H9 (cell line): ENCODE measurements around the gene CLDN10. TPM values are rescaled to one million over a fixed set of nuclear protein-coding genes. Genes with fewer than 3 reads are reported as not detected.

ENCODE experiments used
- DNase-seq: peaks from one replicate; pipeline ENCODE4 v3.0.0-alpha.2; 2017
- H2AFZ ChIP-seq: one replicate; pipeline ENCODE4 v1.6.1; 2013; ENCODE audit warnings: mild to moderate bottlenecking, low read length, control low read depth, moderate library complexity
- H2AK5ac ChIP-seq: 2 replicates; pipeline ENCODE4 v1.6.1; 2013; ENCODE audit warnings: low read length, control low read depth, mixed read lengths; ENCODE audit not compliant: insufficient read length
- H2BK120ac ChIP-seq: one replicate; pipeline ENCODE4 v1.6.1; 2013; ENCODE audit warnings: low read depth, mild to moderate bottlenecking, low read length, control low read depth, inconsistent platforms; ENCODE audit not compliant: poor library complexity, severe bottlenecking
- H2BK12ac ChIP-seq: 2 replicates; pipeline ENCODE4 v1.6.1; 2013; ENCODE audit warnings: low read length, control low read depth, mixed read lengths, low read depth; ENCODE audit not compliant: insufficient read length
- H2BK15ac ChIP-seq: 2 replicates; pipeline ENCODE4 v1.6.1; 2013; ENCODE audit warnings: low read depth, low read length, control low read depth
- H2BK20ac ChIP-seq: one replicate; pipeline ENCODE4 v1.6.1; 2013; ENCODE audit warnings: low read depth, mild to moderate bottlenecking, low read length, control low read depth, inconsistent platforms; ENCODE audit not compliant: poor library complexity, severe bottlenecking
- H2BK5ac ChIP-seq: 2 replicates; pipeline ENCODE4 v1.6.1; 2013; ENCODE audit warnings: low read length, control low read depth, mixed read lengths; ENCODE audit not compliant: insufficient read length
- H3K14ac ChIP-seq: 2 replicates; pipeline ENCODE4 v1.6.1; 2013; ENCODE audit warnings: low read length, control low read depth; ENCODE audit not compliant: insufficient read depth
- H3K18ac ChIP-seq: 2 replicates; pipeline ENCODE4 v1.6.1; 2013; ENCODE audit warnings: low read depth, mild to moderate bottlenecking, mixed read lengths, low read length, control low read depth; ENCODE audit not compliant: insufficient read length
- H3K23ac ChIP-seq: 2 replicates; pipeline ENCODE4 v1.6.1; 2013; ENCODE audit warnings: low read length, control low read depth, mixed read lengths, low read depth; ENCODE audit not compliant: insufficient read length
- H3K23me2 ChIP-seq: 2 replicates; pipeline ENCODE4 v1.6.1; 2013; ENCODE audit warnings: low read depth, mild to moderate bottlenecking, mixed read lengths, low read length, control low read depth; ENCODE audit not compliant: insufficient read length, poor library complexity, severe bottlenecking
- H3K27ac ChIP-seq: 2 replicates; pipeline ENCODE4 v1.5.1; 2013; ENCODE audit warnings: low read length, control low read depth, mixed read lengths, low read depth; ENCODE audit not compliant: insufficient read length
- H3K27me3 ChIP-seq: 2 replicates; pipeline ENCODE4 v1.6.1; 2013; ENCODE audit warnings: low read length, control low read depth, inconsistent platforms; ENCODE audit not compliant: insufficient read depth
- H3K4ac ChIP-seq: 2 replicates; pipeline ENCODE4 v1.6.1; 2013; ENCODE audit warnings: low read depth, mild to moderate bottlenecking, control low read depth, inconsistent platforms, low read length, moderate library complexity
- H3K4me1 ChIP-seq: 2 replicates; pipeline ENCODE4 v1.6.1; 2013; ENCODE audit warnings: low read length, control low read depth, inconsistent platforms; ENCODE audit not compliant: insufficient read depth
- H3K4me2 ChIP-seq: 2 replicates; pipeline ENCODE4 v1.6.1; 2013; ENCODE audit warnings: low read length, control low read depth, mixed read lengths; ENCODE audit not compliant: insufficient read length, insufficient read depth
- H3K56ac ChIP-seq: 2 replicates; pipeline ENCODE4 v1.6.1; 2013; ENCODE audit warnings: low read depth, mild to moderate bottlenecking, mixed read lengths, low read length, control low read depth; ENCODE audit not compliant: insufficient read length
- H3K79me1 ChIP-seq: 2 replicates; pipeline ENCODE4 v1.6.1; 2013; ENCODE audit warnings: low read depth, mild to moderate bottlenecking, moderate library complexity, low read length, control low read depth, inconsistent platforms; ENCODE audit not compliant: insufficient read depth, poor library complexity, severe bottlenecking
- H3K79me2 ChIP-seq: 2 replicates; pipeline ENCODE4 v1.6.1; 2013; ENCODE audit warnings: low read length, control low read depth, inconsistent platforms; ENCODE audit not compliant: insufficient read depth
- H3K9ac ChIP-seq: 2 replicates; pipeline ENCODE4 v1.6.1; 2013; ENCODE audit warnings: low read length, control low read depth, mixed read lengths; ENCODE audit not compliant: insufficient read length; ENCODE audit errors: extremely low read depth
- H3K9me3 ChIP-seq: one replicate; pipeline ENCODE4 v1.6.1; 2013; ENCODE audit warnings: low read depth, low read length, inconsistent platforms; ENCODE audit not compliant: control insufficient read depth
- H3T11ph ChIP-seq: one replicate; pipeline ENCODE4 v1.6.1; 2013; ENCODE audit warnings: mild to moderate bottlenecking, low read length, control low read depth, inconsistent platforms
- H4K20me1 ChIP-seq: one replicate; pipeline ENCODE4 v1.6.1; 2013; ENCODE audit not compliant: control insufficient read depth, insufficient read length, insufficient read depth
- H4K5ac ChIP-seq: 2 replicates; pipeline ENCODE4 v1.6.1; 2013; ENCODE audit warnings: low read depth, mild to moderate bottlenecking, mixed read lengths, low read length, control low read depth; ENCODE audit not compliant: insufficient read length
- H4K8ac ChIP-seq: replicated peaks from 2 replicates; pipeline ENCODE4 v1.6.1; 2013; ENCODE audit warnings: low read length, control low read depth, mixed read lengths, low read depth; ENCODE audit not compliant: insufficient read length
- H4K91ac ChIP-seq: 2 replicates; pipeline ENCODE4 v1.6.1; 2013; ENCODE audit warnings: low read depth, mild to moderate bottlenecking, moderate library complexity, mixed read lengths, low read length, control low read depth; ENCODE audit not compliant: insufficient read length
- H3K27ac Mint-ChIP-seq, 3 experiments: 2 replicates in 2 of 3; 3 replicates in 1 of 3; pipeline ENCODE4 v1.8.0; 2020 to 2021; ENCODE audit warnings: mixed read lengths in 3 of 3, mild to moderate bottlenecking in 1 of 3, moderate library complexity in 1 of 3
- H3K27me3 Mint-ChIP-seq: 2 replicates; pipeline ENCODE4 v1.8.0; 2021; ENCODE audit warnings: low read depth, mild to moderate bottlenecking, moderate library complexity, mixed read lengths
- H3K36me3 Mint-ChIP-seq, 3 experiments: 2 replicates in 2 of 3; 3 replicates in 1 of 3; pipeline ENCODE4 v1.8.0; 2020 to 2021; ENCODE audit warnings: low read depth in 3 of 3, mixed read lengths in 3 of 3; ENCODE audit not compliant: insufficient read depth in 1 of 3
- H3K4me1 Mint-ChIP-seq, 2 experiments: 2 replicates each; pipeline ENCODE4 v1.8.0; 2020; ENCODE audit warnings: mixed read lengths in 2 of 2
- H3K4me3 Mint-ChIP-seq, 2 experiments: 2 replicates in 1 of 2; 3 replicates in 1 of 2; pipeline ENCODE4 v1.8.0; 2020 to 2021; ENCODE audit warnings: mild to moderate bottlenecking in 2 of 2, mixed read lengths in 2 of 2, moderate library complexity in 1 of 2
- H3K9me3 Mint-ChIP-seq, 2 experiments: 2 replicates in 1 of 2; 3 replicates in 1 of 2; pipeline ENCODE4 v1.8.0; 2020; ENCODE audit warnings: mild to moderate bottlenecking in 2 of 2, mixed read lengths in 2 of 2, moderate library complexity in 1 of 2
- WGBS: extraction: QIAGEN DNeasy Blood & Tissue Kit; methylation state at CpG from one replicate; pipeline ENCODE4 v1.1.7; 2013; ENCODE audit warnings: missing lambda C conversion rate, low lambda C conversion rate, mixed read lengths; ENCODE audit not compliant: insufficient read length; ENCODE audit errors: extremely low coverage; 5-methylcytosine and 5-hydroxymethylcytosine counted together
- total RNA-seq: library from RNA; stranded (reverse); gene quantifications from 2 replicates; pipeline ENCODE4 v1.2.1, GENCODE V29; 2021
- TF ChIP-seq, protein P1 (sequence below): fragments of 200-600 bp; sonication (generic); conservative IDR thresholded peaks from 3 replicates; pipeline ENCODE4 v1.8.0; 2021; ENCODE audit warnings: antibody characterized with exemption, mild to moderate bottlenecking

Gene CLDN10
- total RNA-seq, 1 experiment from 2014 or later, result 20.7 TPM

DNA sequence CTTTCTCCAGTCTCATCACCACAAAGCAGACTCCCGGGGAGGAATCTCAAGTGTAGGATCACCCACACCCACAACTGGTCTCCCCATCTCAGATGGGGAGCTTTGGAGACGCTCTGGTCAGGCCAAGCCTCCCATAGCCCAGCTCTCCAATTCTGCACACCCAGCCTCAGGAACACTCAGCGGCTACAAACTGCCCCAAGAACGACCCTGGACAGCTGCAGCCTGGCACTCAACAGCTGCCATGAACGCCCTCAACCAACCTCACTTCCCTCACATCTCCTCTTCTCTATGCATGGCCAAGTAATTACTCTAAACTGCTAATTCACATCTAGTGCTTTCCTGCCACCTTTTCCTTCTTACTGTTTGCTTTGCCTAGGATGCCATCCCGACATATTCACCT, 49.4 kb downstream of the CLDN10 start:
- no peak overlapping the region for H3K4me3 Mint-ChIP-seq
- H3K27ac Mint-ChIP-seq, result no peak overlapping the region; a peak in 1 of 7 replicates
- H2AK5ac ChIP-seq, result no peak overlapping the region
- H4K20me1 ChIP-seq, result no peaks in the 10 kb centered on the region
- H2BK120ac ChIP-seq, result no peak overlapping the region
- no peaks in the 10 kb centered on the region for H3K23me2 ChIP-seq
- H3K56ac ChIP-seq, result no peak overlapping the region
- H4K8ac ChIP-seq, result no peak overlapping the region
- no peaks in the 10 kb centered on the region for H3K9me3 Mint-ChIP-seq
- no peak overlapping the region for H2BK12ac ChIP-seq
- H3K4me1 Mint-ChIP-seq, result no peaks in the 10 kb centered on the region
- H2AFZ ChIP-seq, result no peak overlapping the region
- DNase-seq, result no peak
- H2BK20ac ChIP-seq, result no peak overlapping the region
- no peak overlapping the region for H3K23ac ChIP-seq
- H3K27ac ChIP-seq, result no peak overlapping the region
- no peaks in the 10 kb centered on the region for H3K79me2 ChIP-seq
- H4K91ac ChIP-seq, result no peak overlapping the region
- no peak overlapping the region for H2BK15ac ChIP-seq
- no peaks in the 10 kb centered on the region for H3K27me3 Mint-ChIP-seq
- H3K79me1 ChIP-seq, result no peaks in the 10 kb centered on the region
- H3K9me3 ChIP-seq, result no peaks in the 10 kb centered on the region
- no peak overlapping the region for H3T11ph ChIP-seq
- no peak overlapping the region for H3K4ac ChIP-seq
- peaks cover 9 to 44% (median 42%) of the 10 kb centered on the region in 3 experiments; a peak in 6 of 7 replicates for H3K36me3 Mint-ChIP-seq
- H3K9ac ChIP-seq, result no peak overlapping the region
- no peak overlapping the region for H3K4me2 ChIP-seq
- H2BK5ac ChIP-seq, result no peak overlapping the region
- WGBS, result no CpG with 5 or more reads among the region's 6 CpGs
- no peaks in the 10 kb centered on the region for H3K27me3 ChIP-seq
- no peak overlapping the region for H3K18ac ChIP-seq
- TF ChIP-seq, protein P1, sequence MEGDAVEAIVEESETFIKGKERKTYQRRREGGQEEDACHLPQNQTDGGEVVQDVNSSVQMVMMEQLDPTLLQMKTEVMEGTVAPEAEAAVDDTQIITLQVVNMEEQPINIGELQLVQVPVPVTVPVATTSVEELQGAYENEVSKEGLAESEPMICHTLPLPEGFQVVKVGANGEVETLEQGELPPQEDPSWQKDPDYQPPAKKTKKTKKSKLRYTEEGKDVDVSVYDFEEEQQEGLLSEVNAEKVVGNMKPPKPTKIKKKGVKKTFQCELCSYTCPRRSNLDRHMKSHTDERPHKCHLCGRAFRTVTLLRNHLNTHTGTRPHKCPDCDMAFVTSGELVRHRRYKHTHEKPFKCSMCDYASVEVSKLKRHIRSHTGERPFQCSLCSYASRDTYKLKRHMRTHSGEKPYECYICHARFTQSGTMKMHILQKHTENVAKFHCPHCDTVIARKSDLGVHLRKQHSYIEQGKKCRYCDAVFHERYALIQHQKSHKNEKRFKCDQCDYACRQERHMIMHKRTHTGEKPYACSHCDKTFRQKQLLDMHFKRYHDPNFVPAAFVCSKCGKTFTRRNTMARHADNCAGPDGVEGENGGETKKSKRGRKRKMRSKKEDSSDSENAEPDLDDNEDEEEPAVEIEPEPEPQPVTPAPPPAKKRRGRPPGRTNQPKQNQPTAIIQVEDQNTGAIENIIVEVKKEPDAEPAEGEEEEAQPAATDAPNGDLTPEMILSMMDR, result no peak
- no peaks in the 10 kb centered on the region for H3K4me1 ChIP-seq
- no peak overlapping the region for H3K14ac ChIP-seq
- H4K5ac ChIP-seq, result no peak overlapping the region
